Urinary bladder (tissue), 4 donors: ENCODE measurements around the gene TM4SF18. TPM values are rescaled to one million over a fixed set of nuclear protein-coding genes. Genes with fewer than 3 reads are reported as not detected.
"Not testable (repeated sequence)": the region's sequence is repeated elsewhere in the genome, so short reads cannot be mapped to it uniquely, and the experiment has no call there.

Experiments
- DNase-seq: peaks from one replicate; pipeline ENCODE4 v3.0.0-alpha.2; 2015; ENCODE audit errors: extremely low spot score
- H3K27ac ChIP-seq: one replicate; pipeline ENCODE4 v1.5.1; 2013; ENCODE audit warnings: low read depth, mild to moderate bottlenecking, moderate library complexity
- H3K36me3 ChIP-seq: one replicate; pipeline ENCODE4 v1.6.1; 2013; ENCODE audit warnings: mild to moderate bottlenecking, moderate library complexity; ENCODE audit not compliant: insufficient read depth
- H3K4me1 ChIP-seq: one replicate; pipeline ENCODE4 v1.6.1; 2013; ENCODE audit warnings: mild to moderate bottlenecking, moderate library complexity; ENCODE audit not compliant: insufficient read depth
- H3K4me3 ChIP-seq: one replicate; pipeline ENCODE4 v1.5.1; 2013; ENCODE audit warnings: low read depth, low read length
- WGBS: extraction: QIAGEN DNeasy Blood & Tissue Kit; methylation state at CpG from one replicate; pipeline ENCODE4 v1.1.7; 2013; 5-methylcytosine and 5-hydroxymethylcytosine counted together
- polyA plus RNA-seq: library from polyadenylated mRNA; stranded (reverse); fragments of 200-250 nt; gene quantifications from one replicate; pipeline ENCODE4 v1.2.3, GENCODE V29; 2013
- total RNA-seq: library from RNA; depleted of rRNA; stranded (reverse); fragments of >200 nt; gene quantifications from one replicate; pipeline ENCODE4 v1.2.3, GENCODE V29; 2014
- donor health status: healthy with polysubstance abuse.
- donor health status: healthy.

Gene TM4SF18
- total RNA-seq (33.4 TPM), polyA plus RNA-seq (3.2 TPM)

GRCh38 chr3:149333176-149333859, at the start of gene TM4SF18:
TSS of gene TM4SF18 (minus strand) at chr3:149333636. CDS start at chr3:149333382, 254 bp downstream.
- H3K27ac ChIP-seq = no peak within 1 kb of the TSS
- no peak for DNase-seq
- 72% methylated on average over 11 of the region's 11 CpGs for WGBS

GRCh38 chr3:149382518-149382917, 49.1 kb upstream of the TM4SF18 start:
- peaks cover 1% of the 10 kb centered on the region for H3K4me1 ChIP-seq

More at GRCh38 chr3:149333176-149333859, at the start of gene TM4SF18:
- no peaks in the 10 kb centered on the region for H3K4me1 ChIP-seq
- H3K4me3 ChIP-seq = no peak within 1 kb of the TSS
- no peaks in the 10 kb centered on the region for H3K36me3 ChIP-seq

GRCh38 chr3:149382101-149382467, 48.6 kb upstream of the TM4SF18 start:
- Histone ChIP-seq H3K27ac (no peak overlapping the region), H3K36me3 (no peaks in the 10 kb centered on the region), H3K4me1 (peaks cover 1% of the 10 kb centered on the region), H3K4me3 (no peak overlapping the region)
- 53% methylated on average over 4 of the region's 4 CpGs for WGBS
- no peak for DNase-seq

More at GRCh38 chr3:149382518-149382917, 49.1 kb upstream of the TM4SF18 start:
- WGBS = 89% methylated on average over 6 of the region's 6 CpGs
- no peak for DNase-seq
- H3K27ac ChIP-seq = no peak overlapping the region
- no peak overlapping the region for H3K4me3 ChIP-seq
- no peaks in the 10 kb centered on the region for H3K36me3 ChIP-seq

GRCh38 chr3:149381173-149382100, 48.0 kb upstream of the TM4SF18 start:
- Histone ChIP-seq H3K27ac (no peak overlapping the region), H3K4me3 (no peak overlapping the region), H3K36me3 (no peaks in the 10 kb centered on the region), H3K4me1 (peaks cover 1% of the 10 kb centered on the region)
- 93% methylated on average over 6 of the region's 6 CpGs for WGBS
- DNase-seq = no peak

GRCh38 chr3:149380220-149380619, 46.8 kb upstream of the TM4SF18 start:
- H3K27ac ChIP-seq, H3K4me1 ChIP-seq, H3K4me3 ChIP-seq, DNase-seq, H3K36me3 ChIP-seq: not testable (repeated sequence)
- 96% methylated on average over 17 of the region's 32 CpGs for WGBS

- no peaks in the 10 kb centered on the region for H3K36me3 ChIP-seq
These were observed 45.3 kb upstream of the TM4SF18 start for GRCh38 chr3:149378478-149379309.

GRCh38 chr3:149377408-149378364, 44.2 kb upstream of the TM4SF18 start, which contains the start of gene TM4SF1:
TSS of gene TM4SF1 (minus strand) at chr3:149377649. CDS start at chr3:149377547, 102 bp downstream.
- DNase-seq = no peak
- no peaks in the 10 kb centered on the region for H3K4me1 ChIP-seq
- no peaks in the 10 kb centered on the region for H3K36me3 ChIP-seq
- peak within 1 kb of the TSS; percentile 26 for H3K4me3 ChIP-seq
- peak within 1 kb of the TSS; percentile 52 for H3K27ac ChIP-seq
- WGBS = 56% methylated on average over 15 of the region's 15 CpGs

More at GRCh38 chr3:149378478-149379309, 45.3 kb upstream of the TM4SF18 start:
- Histone ChIP-seq H3K4me1 (no peaks in the 10 kb centered on the region), H3K4me3 (no peak overlapping the region), H3K27ac (no peak overlapping the region)
- 87% methylated on average over 9 of the region's 9 CpGs for WGBS
- DNase-seq = no peak

- WGBS = 45% methylated on average over 8 of the region's 8 CpGs
- Histone ChIP-seq H3K36me3 (no peaks in the 10 kb centered on the region), H3K4me3 (peak overlapping the region; percentile 26), H3K27ac (peak overlapping the region; percentile 52), H3K4me1 (no peaks in the 10 kb centered on the region)
- DNase-seq = peak; percentile 40
These were observed 43.4 kb upstream of the TM4SF18 start for GRCh38 chr3:149376718-149377407.

GRCh38 chr3:149375501-149376196, 42.2 kb upstream of the TM4SF18 start:
- DNase-seq = no peak
- H3K36me3 ChIP-seq = no peaks in the 10 kb centered on the region
- H3K4me3 ChIP-seq = no peak overlapping the region
- 68% methylated on average over 4 of the region's 4 CpGs for WGBS
- peaks cover 2% of the 10 kb centered on the region for H3K4me1 ChIP-seq
- no peak overlapping the region for H3K27ac ChIP-seq

- peaks cover 2% of the 10 kb centered on the region for H3K4me1 ChIP-seq
- no peak overlapping the region for H3K4me3 ChIP-seq
- no peak overlapping the region for H3K27ac ChIP-seq
- no peak for DNase-seq
- no peaks in the 10 kb centered on the region for H3K36me3 ChIP-seq
- WGBS = 88% methylated on average over 3 of the region's 3 CpGs
These were observed 41.5 kb upstream of the TM4SF18 start for GRCh38 chr3:149374793-149375500.

GRCh38 chr3:149374391-149374790, 41.0 kb upstream of the TM4SF18 start:
- no peak for DNase-seq
- no peaks in the 10 kb centered on the region for H3K36me3 ChIP-seq
- WGBS = 77% methylated on average over 1 of the region's 1 CpG
- H3K27ac ChIP-seq = no peak overlapping the region
- no peak overlapping the region for H3K4me3 ChIP-seq
- H3K4me1 ChIP-seq = peaks cover 2% of the 10 kb centered on the region
